GM12878 (cell line): ENCODE data around the gene EFCAB8.

Experiments used
- CREM ChIP-seq: IDR thresholded peaks from 2 replicates; pipeline ENCODE4 v1.6.1; 2014; ENCODE audit warnings: antibody characterized with exemption, low read depth
- CTCF ChIP-seq, 3 experiments: IDR thresholded peaks in 2 of 3; conservative IDR thresholded peaks in 1 of 3; 2 replicates each; pipeline ENCODE4 v1.5.1; 2011; ENCODE audit warnings: low read depth in 3 of 3, low read length in 3 of 3, mild to moderate bottlenecking in 3 of 3, control low read depth in 2 of 3, moderate library complexity in 2 of 3, inconsistent platforms in 1 of 3, mixed read lengths in 1 of 3; ENCODE audit not compliant: control insufficient read depth in 2 of 3, insufficient read depth in 1 of 3; ENCODE audit errors: extremely low read depth in 1 of 3
- JUND ChIP-seq: IDR thresholded peaks from 2 replicates; pipeline ENCODE4 v1.6.1; 2012; ENCODE audit warnings: low read depth, mild to moderate bottlenecking, low read length, improper control_type of control experiment, moderate library complexity
- NR2C2 ChIP-seq: IDR thresholded peaks from 2 replicates; pipeline ENCODE4 v1.6.1; 2011; ENCODE audit warnings: borderline replicate concordance, low read depth; ENCODE audit not compliant: control insufficient read depth, insufficient read length
- PAX8 ChIP-seq: fragments of 450-650 bp; IDR thresholded peaks from 2 replicates; pipeline ENCODE4 v1.6.1; 2017; ENCODE audit warnings: mild to moderate bottlenecking, moderate library complexity
- POLR2AphosphoS2 ChIP-seq: IDR thresholded peaks from 2 replicates; pipeline ENCODE4 v1.6.1; 2011; ENCODE audit warnings: low read depth, mild to moderate bottlenecking, low read length, improper control_type of control experiment, moderate library complexity
- YBX1 ChIP-seq: fragments of 450-650 bp; IDR thresholded peaks from 2 replicates; pipeline ENCODE4 v1.6.1; 2016; ENCODE audit warnings: antibody characterized with exemption
- YY1 ChIP-seq: IDR thresholded peaks from 2 replicates; pipeline ENCODE4 v1.6.1; 2011; ENCODE audit warnings: low read depth, mild to moderate bottlenecking, low read length
- TF ChIP-seq, protein P1 (sequence below): IDR thresholded peaks from 2 replicates; pipeline ENCODE4 v1.6.1; 2011; ENCODE audit warnings: mild to moderate bottlenecking, low read depth, low read length, moderate library complexity; ENCODE audit not compliant: insufficient replicate concordance
- TF ChIP-seq, protein P2 (sequence below): fragments of 450-650 bp; IDR thresholded peaks from 2 replicates; pipeline ENCODE4 v1.6.1; 2016; ENCODE audit warnings: mild to moderate bottlenecking

DNA sequence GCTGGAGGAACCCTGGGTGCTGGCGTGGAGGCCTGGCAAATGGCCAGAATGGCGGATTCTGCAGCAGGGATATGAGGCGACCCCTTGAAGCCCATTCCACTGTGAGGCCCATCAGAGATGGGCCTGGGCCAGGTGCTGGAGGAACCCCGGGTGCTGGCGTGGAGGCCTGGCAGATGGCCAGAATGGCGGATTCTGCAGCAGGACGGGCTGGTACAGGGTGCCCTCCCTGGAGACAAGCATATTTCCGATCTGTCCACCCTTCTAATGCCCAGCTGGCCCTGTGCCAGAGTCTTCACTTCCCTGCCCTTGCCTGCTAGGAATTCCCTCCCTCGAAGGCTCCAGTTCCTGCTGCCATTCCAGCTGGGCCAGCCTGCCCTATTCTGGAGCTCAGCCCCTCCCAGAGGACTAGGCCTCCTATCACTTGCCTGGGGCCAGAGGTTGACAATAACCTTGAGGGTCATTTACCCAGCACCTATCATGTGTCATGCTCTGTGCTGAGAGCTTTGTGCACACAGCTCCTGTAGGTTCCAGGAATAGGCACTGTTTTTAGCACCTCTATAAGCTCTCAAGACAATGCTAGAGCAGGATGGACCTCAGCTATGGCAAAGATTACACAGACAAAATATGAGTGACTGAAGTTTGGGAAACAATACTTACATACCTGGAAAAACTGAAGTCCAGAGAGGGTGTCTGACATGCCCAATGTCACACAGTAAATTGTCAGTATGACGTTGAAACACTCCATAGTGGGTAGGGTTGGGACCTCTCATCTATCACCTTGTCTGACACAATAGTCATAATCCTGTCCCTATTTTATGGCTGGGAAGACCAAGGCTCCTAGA lies 124.1 kb downstream of the EFCAB8 start:
- TF ChIP-seq POLR2AphosphoS2 (no peak), YBX1 (no peak), JUND (no peak), CREM (no peak), PAX8 (no peak), CTCF (IDR thresholded peaks at IDR 0.05 in 2 of 3, conservative IDR thresholded peaks at IDR 0.05 in 1 of 3; ENCODE audit: control insufficient read depth in 2 of 3, extremely low read depth in 1 of 3, insufficient read depth in 1 of 3, low read depth in 3 of 3, low read length in 3 of 3) (no peak), NR2C2 (no peak), YY1 (no peak)
- TF ChIP-seq, protein P1, sequence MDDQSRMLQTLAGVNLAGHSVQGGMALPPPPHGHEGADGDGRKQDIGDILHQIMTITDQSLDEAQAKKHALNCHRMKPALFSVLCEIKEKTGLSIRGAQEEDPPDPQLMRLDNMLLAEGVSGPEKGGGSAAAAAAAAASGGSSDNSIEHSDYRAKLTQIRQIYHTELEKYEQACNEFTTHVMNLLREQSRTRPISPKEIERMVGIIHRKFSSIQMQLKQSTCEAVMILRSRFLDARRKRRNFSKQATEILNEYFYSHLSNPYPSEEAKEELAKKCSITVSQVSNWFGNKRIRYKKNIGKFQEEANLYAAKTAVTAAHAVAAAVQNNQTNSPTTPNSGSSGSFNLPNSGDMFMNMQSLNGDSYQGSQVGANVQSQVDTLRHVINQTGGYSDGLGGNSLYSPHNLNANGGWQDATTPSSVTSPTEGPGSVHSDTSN: no peak
- TF ChIP-seq, protein P2, sequence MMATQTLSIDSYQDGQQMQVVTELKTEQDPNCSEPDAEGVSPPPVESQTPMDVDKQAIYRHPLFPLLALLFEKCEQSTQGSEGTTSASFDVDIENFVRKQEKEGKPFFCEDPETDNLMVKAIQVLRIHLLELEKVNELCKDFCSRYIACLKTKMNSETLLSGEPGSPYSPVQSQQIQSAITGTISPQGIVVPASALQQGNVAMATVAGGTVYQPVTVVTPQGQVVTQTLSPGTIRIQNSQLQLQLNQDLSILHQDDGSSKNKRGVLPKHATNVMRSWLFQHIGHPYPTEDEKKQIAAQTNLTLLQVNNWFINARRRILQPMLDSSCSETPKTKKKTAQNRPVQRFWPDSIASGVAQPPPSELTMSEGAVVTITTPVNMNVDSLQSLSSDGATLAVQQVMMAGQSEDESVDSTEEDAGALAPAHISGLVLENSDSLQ: no peak
